ENCODE results near the gene GPATCH4. TPM values are rescaled to one million over a fixed set of nuclear protein-coding genes. Genes with fewer than 3 reads are reported as not detected.

The GPATCH4 gene
- total RNA-seq, 1 experiment from 2014 or later = 37.3 TPM

GRCh38 chr1:156644146-156644545 lies 42.9 kb upstream of the GPATCH4 start:
- TF ChIP-seq CTCF (conservative IDR thresholded peaks at IDR 0.05; ENCODE audit: low read depth, low read length) (no peak), EZH2phosphoT487 (IDR thresholded peaks at IDR 0.05; ENCODE audit: borderline replicate concordance, low read length) (no peak), EZH2 (IDR thresholded peaks at IDR 0.05; ENCODE audit: low read length, unreplicated experiment) (no peak)
- Histone ChIP-seq H3K79me2 (ENCODE audit: low read length) (no peaks in the 10 kb centered on the region), H3K9me2 (replicated peaks; ENCODE audit: low read length) (no peaks in the 10 kb centered on the region), H3K4me3 (ENCODE audit: low read length) (no peak overlapping the region), H3K27ac (ENCODE audit: low read length) (no peak overlapping the region), H2AFZ (ENCODE audit: low read length) (no peak overlapping the region), H3F3A (ENCODE audit: low read length, unreplicated experiment) (no peaks in the 10 kb centered on the region), H4K20me1 (ENCODE audit: low read length) (no peaks in the 10 kb centered on the region), H3K4me1 (ENCODE audit: insufficient read depth, low read length) (peaks cover 12% of the 10 kb centered on the region), H3K36me3 (ENCODE audit: low read depth, low read length) (no peaks in the 10 kb centered on the region), H3K4me2 (ENCODE audit: low read length) (no peak overlapping the region), H3K27me3 (ENCODE audit: low read length) (peaks cover 18% of the 10 kb centered on the region), H3K9me3 (ENCODE audit: low read length) (no peaks in the 10 kb centered on the region), H3K9ac (ENCODE audit: low read length) (no peak overlapping the region)
- DNase-seq = no peak
- no TSS peak for BruUV-seq (replicated peaks)
- POLR2A ChIA-PET (ENCODE audit: unreplicated experiment) = no interaction called here
- no peak for ATAC-seq
- CTCF ChIA-PET = no interaction called here
- intact Hi-C loops (cut with micrococcal nuclease) = no loop called here

- ChIA-PET CTCF (no interaction called here), POLR2A (ENCODE audit: unreplicated experiment) (no interaction called here)
- no peak overlapping the region for H3K4me3 ChIP-seq (ENCODE audit: low read length)
- no peak for ATAC-seq
- no peaks in the 10 kb centered on the region for H3F3A ChIP-seq (ENCODE audit: low read length, unreplicated experiment)
- no peak overlapping the region for H3K27ac ChIP-seq (ENCODE audit: low read length)
- no peaks in the 10 kb centered on the region for H3K9me2 ChIP-seq (replicated peaks; ENCODE audit: low read length)
- BruUV-seq (replicated peaks) = no TSS peak
- TF ChIP-seq CTCF (conservative IDR thresholded peaks at IDR 0.05; ENCODE audit: low read depth, low read length) (no peak), EZH2phosphoT487 (IDR thresholded peaks at IDR 0.05; ENCODE audit: borderline replicate concordance, low read length) (no peak), EZH2 (IDR thresholded peaks at IDR 0.05; ENCODE audit: low read length, unreplicated experiment) (no peak)
- peaks cover 15% of the 10 kb centered on the region for H3K4me1 ChIP-seq (ENCODE audit: insufficient read depth, low read length)
- no peak overlapping the region for H3K9ac ChIP-seq (ENCODE audit: low read length)
- H4K20me1 ChIP-seq (ENCODE audit: low read length) = no peaks in the 10 kb centered on the region
- intact Hi-C loops (cut with micrococcal nuclease) = no loop called here
- H3K36me3 ChIP-seq (ENCODE audit: low read depth, low read length) = no peaks in the 10 kb centered on the region
- no peak overlapping the region for H2AFZ ChIP-seq (ENCODE audit: low read length)
- H3K9me3 ChIP-seq (ENCODE audit: low read length) = no peaks in the 10 kb centered on the region
- no peak for DNase-seq
- H3K27me3 ChIP-seq (ENCODE audit: low read length) = peaks cover 21% of the 10 kb centered on the region
- H3K4me2 ChIP-seq (ENCODE audit: low read length) = no peak overlapping the region
- H3K79me2 ChIP-seq (ENCODE audit: low read length) = no peaks in the 10 kb centered on the region
Measured at GRCh38 chr1:156643778-156644092, 42.5 kb upstream of the GPATCH4 start.

- Histone ChIP-seq H3K36me3 (ENCODE audit: low read depth, low read length) (no peaks in the 10 kb centered on the region), H3K27me3 (ENCODE audit: low read length) (peaks cover 26% of the 10 kb centered on the region), H3K9me3 (ENCODE audit: low read length) (no peaks in the 10 kb centered on the region), H3K27ac (ENCODE audit: low read length) (no peak overlapping the region), H4K20me1 (ENCODE audit: low read length) (no peaks in the 10 kb centered on the region), H3K79me2 (ENCODE audit: low read length) (no peaks in the 10 kb centered on the region), H3K4me1 (ENCODE audit: insufficient read depth, low read length) (peaks cover 15% of the 10 kb centered on the region), H3K4me3 (ENCODE audit: low read length) (no peak overlapping the region), H3K9ac (ENCODE audit: low read length) (no peak overlapping the region), H2AFZ (ENCODE audit: low read length) (no peak overlapping the region), H3K9me2 (replicated peaks; ENCODE audit: low read length) (no peaks in the 10 kb centered on the region), H3K4me2 (ENCODE audit: low read length) (no peak overlapping the region), H3F3A (ENCODE audit: low read length, unreplicated experiment) (no peaks in the 10 kb centered on the region)
- TF ChIP-seq EZH2phosphoT487 (IDR thresholded peaks at IDR 0.05; ENCODE audit: borderline replicate concordance, low read length) = no peak
- TF ChIP-seq CTCF (conservative IDR thresholded peaks at IDR 0.05; ENCODE audit: low read depth, low read length) = no peak
- TF ChIP-seq EZH2 (IDR thresholded peaks at IDR 0.05; ENCODE audit: low read length, unreplicated experiment) = no peak
- intact Hi-C loops (cut with micrococcal nuclease) = no loop called here
- BruUV-seq (replicated peaks) = no TSS peak
- POLR2A ChIA-PET (ENCODE audit: unreplicated experiment) = no interaction called here
- DNase-seq = no peak
- ATAC-seq = no peak
- CTCF ChIA-PET = no interaction called here
Measured at GRCh38 chr1:156643049-156643777, 41.9 kb upstream of the GPATCH4 start.

Data from PC-3 (cell line).